ENCODE measurements around the gene KRTAP4-9. TPM values are rescaled to one million over a fixed set of nuclear protein-coding genes. Genes with fewer than 3 reads are reported as not detected.
"Not testable (repeated sequence)": the region's sequence is repeated elsewhere in the genome, so short reads cannot be mapped to it uniquely, and the experiment has no call there.

KRTAP4-9 gene
- under 1 TPM in 2 of 6 experiments, not detected in 4; 0.85 to 0.90 TPM for total RNA-seq (2021; fragmentation: NEBNext Ultra II Directional; extraction: Animal tissue kit (Norgen Biotek cat#: 25700))
- long read RNA-seq = 0 reads

DNA sequence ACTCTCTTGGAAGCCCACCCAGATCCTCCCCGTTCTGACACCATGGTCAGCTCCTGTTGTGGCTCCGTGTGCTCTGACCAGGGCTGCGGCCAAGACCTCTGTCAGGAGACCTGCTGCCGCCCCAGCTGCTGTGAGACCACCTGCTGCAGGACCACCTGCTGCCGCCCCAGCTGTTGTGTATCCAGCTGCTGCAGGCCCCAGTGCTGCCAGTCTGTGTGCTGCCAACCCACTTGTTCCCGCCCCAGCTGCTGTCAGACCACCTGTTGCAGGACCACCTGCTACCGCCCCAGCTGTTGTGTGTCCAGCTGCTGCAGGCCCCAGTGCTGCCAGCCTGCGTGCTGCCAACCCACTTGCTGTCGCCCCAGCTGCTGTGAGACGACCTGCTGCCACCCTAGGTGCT is at the start of gene KRTAP4-9:
KRTAP4-9 (plus strand) TSS at position 43 of the 400 bp plus-strand sequence; CDS start at position 43, 0 bp downstream.
- H3K4me1 Mint-ChIP-seq (ENCODE audit: low read depth) = peaks cover 81% of the 10 kb centered on the region
- H3K27ac Mint-ChIP-seq = peak within 1 kb of the TSS; percentile 95
- peak within 1 kb of the TSS; percentile 44; the same call in 1 of the 2 replicates for H3K4me3 Mint-ChIP-seq
- DNase-seq; H3K9me3 Mint-ChIP-seq; H3K27me3 Mint-ChIP-seq (ENCODE audit: insufficient read depth): not testable (repeated sequence)
- H3K36me3 Mint-ChIP-seq (ENCODE audit: low read depth) = peaks cover 31% of the 10 kb centered on the region

DNA sequence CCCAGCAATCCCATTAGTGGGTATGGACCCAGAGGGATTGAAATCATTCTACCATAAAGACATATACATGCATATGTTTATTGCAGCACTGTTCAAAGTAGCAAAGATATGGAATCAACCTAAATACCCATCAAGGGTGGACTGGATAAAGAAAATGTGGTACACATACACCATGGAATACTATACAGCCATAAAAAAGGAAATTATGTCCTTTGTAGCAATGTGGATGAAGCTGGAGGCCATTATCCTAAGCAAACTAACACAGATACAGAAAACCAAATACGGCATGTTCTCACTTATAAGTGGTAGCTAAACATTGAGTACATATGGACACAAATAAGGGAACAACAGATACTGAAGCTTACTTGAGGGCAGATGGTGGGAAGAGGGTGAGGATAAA is 47.6 kb upstream of the KRTAP4-9 start:
- DNase-seq = no peak
- peaks cover 4% of the 10 kb centered on the region for H3K27me3 Mint-ChIP-seq (ENCODE audit: insufficient read depth)
- H3K9me3 Mint-ChIP-seq = peaks cover 6% of the 10 kb centered on the region; the same call in 1 of the 2 replicates
- peaks cover 17% of the 10 kb centered on the region for H3K36me3 Mint-ChIP-seq (ENCODE audit: low read depth)
- peak overlapping the region; percentile 62 for H3K27ac Mint-ChIP-seq
- peaks cover 88% of the 10 kb centered on the region for H3K4me1 Mint-ChIP-seq (ENCODE audit: low read depth)
- TF ChIP-seq, protein P1, sequence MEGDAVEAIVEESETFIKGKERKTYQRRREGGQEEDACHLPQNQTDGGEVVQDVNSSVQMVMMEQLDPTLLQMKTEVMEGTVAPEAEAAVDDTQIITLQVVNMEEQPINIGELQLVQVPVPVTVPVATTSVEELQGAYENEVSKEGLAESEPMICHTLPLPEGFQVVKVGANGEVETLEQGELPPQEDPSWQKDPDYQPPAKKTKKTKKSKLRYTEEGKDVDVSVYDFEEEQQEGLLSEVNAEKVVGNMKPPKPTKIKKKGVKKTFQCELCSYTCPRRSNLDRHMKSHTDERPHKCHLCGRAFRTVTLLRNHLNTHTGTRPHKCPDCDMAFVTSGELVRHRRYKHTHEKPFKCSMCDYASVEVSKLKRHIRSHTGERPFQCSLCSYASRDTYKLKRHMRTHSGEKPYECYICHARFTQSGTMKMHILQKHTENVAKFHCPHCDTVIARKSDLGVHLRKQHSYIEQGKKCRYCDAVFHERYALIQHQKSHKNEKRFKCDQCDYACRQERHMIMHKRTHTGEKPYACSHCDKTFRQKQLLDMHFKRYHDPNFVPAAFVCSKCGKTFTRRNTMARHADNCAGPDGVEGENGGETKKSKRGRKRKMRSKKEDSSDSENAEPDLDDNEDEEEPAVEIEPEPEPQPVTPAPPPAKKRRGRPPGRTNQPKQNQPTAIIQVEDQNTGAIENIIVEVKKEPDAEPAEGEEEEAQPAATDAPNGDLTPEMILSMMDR (IDR thresholded peaks at IDR 0.05) = no peak
- H3K4me3 Mint-ChIP-seq = no peak overlapping the region

DNA sequence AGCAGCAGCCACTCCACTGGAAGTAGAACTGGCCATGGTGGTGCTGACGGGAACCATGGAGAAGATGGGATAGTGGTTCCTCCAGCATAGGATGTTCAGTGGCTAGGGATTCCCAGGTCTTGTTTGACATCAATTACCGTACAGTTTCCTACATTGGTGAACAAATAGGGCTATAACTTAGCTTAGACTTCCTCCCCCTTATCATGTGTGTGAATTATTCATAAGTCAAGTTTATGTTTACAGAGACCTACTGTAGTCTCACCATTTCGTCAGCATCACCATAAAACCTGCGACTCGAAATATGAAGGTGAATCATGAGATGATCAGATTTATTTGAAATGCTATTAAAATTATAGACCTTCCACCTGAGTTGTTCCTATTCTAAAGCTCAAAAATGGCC is 46.4 kb upstream of the KRTAP4-9 start:
- Mint-ChIP-seq H3K27ac (peak overlapping the region; percentile 90), H3K4me3 (0 out of 2 replicates have a peak overlapping the region, but pooled peaks have one; percentile 75), H3K36me3 (ENCODE audit: low read depth) (peaks cover 9% of the 10 kb centered on the region), H3K27me3 (ENCODE audit: insufficient read depth) (peaks cover 4% of the 10 kb centered on the region), H3K4me1 (ENCODE audit: low read depth) (peaks cover 88% of the 10 kb centered on the region), H3K9me3 (peaks cover under 1% of the 10 kb centered on the region; the same call in 1 of the 2 replicates)
- TF ChIP-seq, protein P1 (IDR thresholded peaks at IDR 0.05) = no peak
- no peak for DNase-seq

DNA sequence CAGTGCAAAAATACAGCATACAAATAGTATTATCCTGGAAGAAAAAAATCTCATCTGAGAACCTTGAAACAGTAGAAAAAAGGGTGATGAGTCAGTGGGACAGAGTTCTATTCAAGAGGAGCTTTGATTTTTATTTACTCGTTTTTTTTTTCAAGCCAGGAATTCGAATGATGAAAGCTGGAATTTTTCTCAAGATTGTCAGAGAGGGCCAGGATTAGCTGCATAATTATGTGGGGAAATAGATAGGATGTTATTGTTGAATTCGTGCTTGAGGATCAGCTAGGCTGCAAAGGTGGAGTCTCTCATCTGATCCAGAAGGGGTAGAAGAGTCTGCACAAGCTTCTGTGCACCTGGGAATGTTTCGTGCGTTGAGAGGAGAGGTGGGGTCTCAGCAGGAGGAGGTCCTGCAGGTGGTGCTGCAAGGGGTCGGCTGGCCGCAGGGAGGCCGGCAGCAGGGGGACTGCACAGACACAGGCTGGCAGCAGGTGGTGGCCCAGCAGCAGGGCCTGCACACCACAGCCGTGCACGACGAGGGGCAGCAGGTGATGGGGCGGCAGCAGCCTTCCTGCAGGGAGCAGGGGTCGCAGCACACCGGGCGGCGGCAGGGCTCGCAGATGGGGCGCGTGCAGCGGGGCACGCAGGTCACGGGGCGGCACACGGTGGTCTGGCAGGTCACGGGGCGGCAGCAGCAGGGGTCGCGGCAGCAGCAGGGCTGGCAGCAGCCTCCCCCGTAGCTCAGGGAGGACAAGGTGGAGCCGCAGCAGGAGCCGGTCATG is 45.7 kb upstream of the KRTAP4-9 start:
- H3K27me3 Mint-ChIP-seq (ENCODE audit: insufficient read depth); H3K36me3 Mint-ChIP-seq (ENCODE audit: low read depth): not testable (repeated sequence)
- H3K4me3 Mint-ChIP-seq = peak overlapping the region; percentile 75

DNA sequence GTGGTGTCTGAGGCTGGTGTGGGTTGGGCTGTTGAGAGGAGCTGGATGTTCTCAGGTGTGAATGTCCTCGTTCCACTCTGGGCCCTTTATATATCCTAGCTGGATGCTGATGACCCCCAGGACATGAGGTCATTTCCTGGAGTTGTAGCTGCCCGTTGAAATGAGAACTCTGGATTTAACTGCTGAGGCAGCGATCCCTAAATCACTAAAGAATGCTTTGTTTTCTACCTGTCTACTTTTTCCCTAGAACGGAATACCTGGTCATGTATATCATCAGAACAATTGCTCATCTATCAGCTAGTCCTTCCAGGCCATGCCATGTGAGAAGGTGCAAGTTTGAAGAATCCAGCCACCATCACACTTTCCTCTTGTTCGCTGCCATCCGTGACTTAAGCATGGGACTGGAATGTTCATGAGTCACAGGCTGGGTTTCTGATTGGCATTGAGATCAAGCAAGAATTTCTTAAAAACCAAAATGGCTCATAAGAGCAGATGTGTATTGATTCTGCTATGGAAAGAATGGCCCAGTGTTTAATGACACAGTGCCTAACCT is 45.1 kb upstream of the KRTAP4-9 start, which contains the start of gene KRTAP2-3:
KRTAP2-3 (minus strand) TSS at position 63 of the 553 bp plus-strand sequence. CDS start 64 bp downstream, outside the sequence.
- peak within 1 kb of the TSS; percentile 93 for H3K27ac Mint-ChIP-seq
- H3K36me3 Mint-ChIP-seq (ENCODE audit: low read depth) = peaks cover 8% of the 10 kb centered on the region
- TF ChIP-seq, protein P1 (IDR thresholded peaks at IDR 0.05) = no peak
- peaks cover 4% of the 10 kb centered on the region for H3K27me3 Mint-ChIP-seq (ENCODE audit: insufficient read depth)
- H3K4me1 Mint-ChIP-seq (ENCODE audit: low read depth) = peaks cover 93% of the 10 kb centered on the region
- DNase-seq = peak; percentile 89
- no peaks in the 10 kb centered on the region for H3K9me3 Mint-ChIP-seq
- peak within 1 kb of the TSS; percentile 75 for H3K4me3 Mint-ChIP-seq

More for the DNA sequence above, 45.7 kb upstream of the KRTAP4-9 start:
- peak; percentile 84 for DNase-seq
- not testable (repeated sequence) for H3K9me3 Mint-ChIP-seq
- Mint-ChIP-seq H3K4me1 (ENCODE audit: low read depth) (peaks cover 88% of the 10 kb centered on the region), H3K27ac (peak overlapping the region; percentile 93)

DNA sequence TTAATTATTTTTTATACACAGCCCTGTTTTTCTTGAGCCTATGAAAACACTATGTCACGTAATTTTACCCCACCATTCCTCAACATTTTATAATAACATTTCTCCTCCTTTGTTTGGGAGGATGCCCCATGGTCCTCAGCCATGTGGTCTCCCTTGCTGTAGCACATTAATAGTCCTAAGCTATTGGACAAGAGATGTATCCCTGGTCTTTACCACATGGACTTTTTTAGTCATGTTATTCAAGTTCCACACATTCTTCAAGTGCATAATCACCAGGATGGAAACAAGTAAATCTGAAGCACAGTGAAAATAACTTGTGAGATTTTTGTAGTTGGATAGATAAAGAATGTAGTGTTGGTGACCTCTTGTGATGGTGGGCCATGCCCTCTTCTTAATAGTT is 43.2 kb upstream of the KRTAP4-9 start:
- Mint-ChIP-seq H3K36me3 (ENCODE audit: low read depth) (peaks cover 13% of the 10 kb centered on the region), H3K27ac (peak overlapping the region; percentile 93), H3K9me3 (no peaks in the 10 kb centered on the region), H3K4me3 (peak overlapping the region; percentile 21; the same call in 1 of the 2 replicates), H3K4me1 (ENCODE audit: low read depth) (peaks cover 92% of the 10 kb centered on the region), H3K27me3 (ENCODE audit: insufficient read depth) (peaks cover 6% of the 10 kb centered on the region)
- DNase-seq = peak; percentile 93
- TF ChIP-seq, protein P1 (IDR thresholded peaks at IDR 0.05) = peak; percentile 19; the same call in 1 of the 2 replicates

Data from HFFc6 (cell line).